Stimulated activated naive CD8-positive, alpha-beta T cell treated with anti-CD3 and anti-CD28 coated beads, Interleukin-15, Interleukin-2, amounts not matched to agents 100 U/mL and 50 U/mL, for 24 hours (primary cell): Measurements from ENCODE around the gene ZNF597.

Experiments
- ATAC-seq: fragments of 150-1000 bp; cut with Tn5 transposase; one replicate; pipeline ENCODE4 v1.10.0; 2021
- DNase-seq: peaks from one replicate; pipeline ENCODE4 v3.0.0; 2021

ZNF597 gene

GRCh38 chr16:3443108-3444031 lies at the start of gene ZNF597, which contains the start of gene NAA60:
ZNF597 (minus strand) TSS chr16:3443504; CDS start chr16:3443153, 351 bp downstream.
NAA60 (plus strand) TSS chr16:3443680; CDS start chr16:3476228, 32,548 bp downstream.
- DNase-seq = peak; percentile 77
- ATAC-seq = peak; percentile 95

GRCh38 chr16:3492356-3492755 lies 49.1 kb upstream of the ZNF597 start:
- DNase-seq = no peak
- ATAC-seq = no peak

- ATAC-seq (no peak), DNase-seq (no peak)
These were observed 47.8 kb upstream of the ZNF597 start for GRCh38 chr16:3490911-3491629.

GRCh38 chr16:3488801-3489200 lies 45.5 kb upstream of the ZNF597 start:
- no peak for ATAC-seq
- DNase-seq = no peak

- no peak for DNase-seq
- peak; percentile 11 for ATAC-seq
These were observed 44.5 kb upstream of the ZNF597 start for GRCh38 chr16:3487521-3488410.

GRCh38 chr16:3486506-3487215 lies 43.4 kb upstream of the ZNF597 start:
- no peak for ATAC-seq
- no peak for DNase-seq

GRCh38 chr16:3485821-3486505 lies 42.7 kb upstream of the ZNF597 start:
- no peak for DNase-seq

GRCh38 chr16:3485097-3485745 lies 41.9 kb upstream of the ZNF597 start:
- ATAC-seq = no peak
- DNase-seq = no peak

More at GRCh38 chr16:3485821-3486505, 42.7 kb upstream of the ZNF597 start:
- no peak for ATAC-seq

- no peak for DNase-seq
- no peak for ATAC-seq
These were observed 41.2 kb upstream of the ZNF597 start for GRCh38 chr16:3484318-3485096.

- ATAC-seq (no peak), DNase-seq (no peak)
These were observed 39.4 kb upstream of the ZNF597 start for GRCh38 chr16:3482659-3483241.

- ATAC-seq (no peak), DNase-seq (no peak)
These were observed 38.7 kb upstream of the ZNF597 start for GRCh38 chr16:3481696-3482658.

- DNase-seq (no peak), ATAC-seq (no peak)
These were observed 37.8 kb upstream of the ZNF597 start for GRCh38 chr16:3480901-3481695.

- no peak for ATAC-seq
These were observed 36.4 kb upstream of the ZNF597 start for GRCh38 chr16:3479654-3480216.

GRCh38 chr16:3478242-3478925 lies 35.1 kb upstream of the ZNF597 start:
- ATAC-seq (no peak), DNase-seq (no peak)

More at GRCh38 chr16:3479654-3480216, 36.4 kb upstream of the ZNF597 start:
- no peak for DNase-seq

- no peak for DNase-seq
- no peak for ATAC-seq
These were observed 33.1 kb upstream of the ZNF597 start for GRCh38 chr16:3476409-3476808.
